ENCODE data around the gene LINC00305. TPM values are rescaled to one million over a fixed set of nuclear protein-coding genes. Genes with fewer than 3 reads are reported as not detected.

The LINC00305 gene
- polyA plus RNA-seq, 1 donor from 2014 or later: not detected

DNA sequence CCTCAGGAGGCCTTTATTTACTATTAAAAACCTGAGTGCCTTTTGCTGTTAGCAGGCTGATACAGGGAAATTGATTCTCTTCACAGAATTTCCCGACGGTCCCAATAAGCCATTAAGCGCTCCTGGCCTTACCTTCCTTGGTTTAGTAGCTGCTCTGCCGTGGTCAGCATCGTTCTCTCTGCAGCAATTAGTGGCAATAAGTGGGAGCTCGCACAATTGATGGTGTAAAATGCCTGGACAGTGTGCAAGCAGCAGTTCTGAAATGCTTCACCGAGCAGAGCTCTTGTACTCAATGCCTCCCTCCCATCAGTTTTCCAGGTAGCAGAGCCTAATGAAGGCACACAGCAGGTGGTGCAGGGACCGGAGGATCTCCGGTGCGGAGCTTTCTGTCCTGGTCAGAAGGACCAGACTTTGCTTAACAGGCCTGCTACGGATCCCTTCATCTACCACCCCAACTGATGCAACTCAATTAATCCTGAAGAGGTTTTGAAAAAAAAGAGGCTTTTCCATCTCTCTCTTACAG lies 1.1 kb upstream of the LINC00305 start:
- Histone ChIP-seq H4K20me1 (ENCODE audit: insufficient read depth) (no peaks in the 10 kb centered on the region), H3K27ac (ENCODE audit: low read length) (no peak overlapping the region), H3K27me3 (ENCODE audit: insufficient read depth, low read depth, low read length) (no peaks in the 10 kb centered on the region), H3K9me3 (ENCODE audit: low read length) (no peaks in the 10 kb centered on the region), H2AFZ (ENCODE audit: low read depth, low read length) (no peak overlapping the region), H3K4me2 (ENCODE audit: low read length) (no peak overlapping the region), H3K9me2 (ENCODE audit: insufficient read depth, low read length) (no peaks in the 10 kb centered on the region), H3K36me3 (ENCODE audit: insufficient read depth, low read length) (no peaks in the 10 kb centered on the region), H3K4me3 (ENCODE audit: low read length) (no peak overlapping the region), H3K9ac (ENCODE audit: low read length) (no peak overlapping the region), H3K79me2 (replicated peaks; ENCODE audit: insufficient read depth, low read length) (no peaks in the 10 kb centered on the region), H3F3A (ENCODE audit: insufficient read depth, low read length, poor library complexity, severe bottlenecking) (no peaks in the 10 kb centered on the region)
- TF ChIP-seq, protein P1, sequence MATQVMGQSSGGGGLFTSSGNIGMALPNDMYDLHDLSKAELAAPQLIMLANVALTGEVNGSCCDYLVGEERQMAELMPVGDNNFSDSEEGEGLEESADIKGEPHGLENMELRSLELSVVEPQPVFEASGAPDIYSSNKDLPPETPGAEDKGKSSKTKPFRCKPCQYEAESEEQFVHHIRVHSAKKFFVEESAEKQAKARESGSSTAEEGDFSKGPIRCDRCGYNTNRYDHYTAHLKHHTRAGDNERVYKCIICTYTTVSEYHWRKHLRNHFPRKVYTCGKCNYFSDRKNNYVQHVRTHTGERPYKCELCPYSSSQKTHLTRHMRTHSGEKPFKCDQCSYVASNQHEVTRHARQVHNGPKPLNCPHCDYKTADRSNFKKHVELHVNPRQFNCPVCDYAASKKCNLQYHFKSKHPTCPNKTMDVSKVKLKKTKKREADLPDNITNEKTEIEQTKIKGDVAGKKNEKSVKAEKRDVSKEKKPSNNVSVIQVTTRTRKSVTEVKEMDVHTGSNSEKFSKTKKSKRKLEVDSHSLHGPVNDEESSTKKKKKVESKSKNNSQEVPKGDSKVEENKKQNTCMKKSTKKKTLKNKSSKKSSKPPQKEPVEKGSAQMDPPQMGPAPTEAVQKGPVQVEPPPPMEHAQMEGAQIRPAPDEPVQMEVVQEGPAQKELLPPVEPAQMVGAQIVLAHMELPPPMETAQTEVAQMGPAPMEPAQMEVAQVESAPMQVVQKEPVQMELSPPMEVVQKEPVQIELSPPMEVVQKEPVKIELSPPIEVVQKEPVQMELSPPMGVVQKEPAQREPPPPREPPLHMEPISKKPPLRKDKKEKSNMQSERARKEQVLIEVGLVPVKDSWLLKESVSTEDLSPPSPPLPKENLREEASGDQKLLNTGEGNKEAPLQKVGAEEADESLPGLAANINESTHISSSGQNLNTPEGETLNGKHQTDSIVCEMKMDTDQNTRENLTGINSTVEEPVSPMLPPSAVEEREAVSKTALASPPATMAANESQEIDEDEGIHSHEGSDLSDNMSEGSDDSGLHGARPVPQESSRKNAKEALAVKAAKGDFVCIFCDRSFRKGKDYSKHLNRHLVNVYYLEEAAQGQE (IDR thresholded peaks at IDR 0.05; ENCODE audit: borderline replicate concordance): no peak
- no peak for TF ChIP-seq EP300 (conservative IDR thresholded peaks at IDR 0.05; ENCODE audit: poor library complexity, severe bottlenecking)
- TF ChIP-seq, protein P2, sequence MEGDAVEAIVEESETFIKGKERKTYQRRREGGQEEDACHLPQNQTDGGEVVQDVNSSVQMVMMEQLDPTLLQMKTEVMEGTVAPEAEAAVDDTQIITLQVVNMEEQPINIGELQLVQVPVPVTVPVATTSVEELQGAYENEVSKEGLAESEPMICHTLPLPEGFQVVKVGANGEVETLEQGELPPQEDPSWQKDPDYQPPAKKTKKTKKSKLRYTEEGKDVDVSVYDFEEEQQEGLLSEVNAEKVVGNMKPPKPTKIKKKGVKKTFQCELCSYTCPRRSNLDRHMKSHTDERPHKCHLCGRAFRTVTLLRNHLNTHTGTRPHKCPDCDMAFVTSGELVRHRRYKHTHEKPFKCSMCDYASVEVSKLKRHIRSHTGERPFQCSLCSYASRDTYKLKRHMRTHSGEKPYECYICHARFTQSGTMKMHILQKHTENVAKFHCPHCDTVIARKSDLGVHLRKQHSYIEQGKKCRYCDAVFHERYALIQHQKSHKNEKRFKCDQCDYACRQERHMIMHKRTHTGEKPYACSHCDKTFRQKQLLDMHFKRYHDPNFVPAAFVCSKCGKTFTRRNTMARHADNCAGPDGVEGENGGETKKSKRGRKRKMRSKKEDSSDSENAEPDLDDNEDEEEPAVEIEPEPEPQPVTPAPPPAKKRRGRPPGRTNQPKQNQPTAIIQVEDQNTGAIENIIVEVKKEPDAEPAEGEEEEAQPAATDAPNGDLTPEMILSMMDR (IDR thresholded peaks at IDR 0.05; ENCODE audit: poor library complexity, severe bottlenecking): no peak
- TF ChIP-seq SMC3 (conservative IDR thresholded peaks at IDR 0.05; ENCODE audit: poor library complexity): no peak
- no peak for TF ChIP-seq RAD21 (conservative IDR thresholded peaks at IDR 0.05)
- TF ChIP-seq POLR2AphosphoS5 (IDR thresholded peaks at IDR 0.05): no peak
- no peak for TF ChIP-seq MXI1 (conservative IDR thresholded peaks at IDR 0.05; ENCODE audit: poor library complexity, severe bottlenecking)
- TF ChIP-seq EZH2 (IDR thresholded peaks at IDR 0.05; ENCODE audit: borderline replicate concordance, insufficient read depth, low read length, poor library complexity, severe bottlenecking): no peak

DNA sequence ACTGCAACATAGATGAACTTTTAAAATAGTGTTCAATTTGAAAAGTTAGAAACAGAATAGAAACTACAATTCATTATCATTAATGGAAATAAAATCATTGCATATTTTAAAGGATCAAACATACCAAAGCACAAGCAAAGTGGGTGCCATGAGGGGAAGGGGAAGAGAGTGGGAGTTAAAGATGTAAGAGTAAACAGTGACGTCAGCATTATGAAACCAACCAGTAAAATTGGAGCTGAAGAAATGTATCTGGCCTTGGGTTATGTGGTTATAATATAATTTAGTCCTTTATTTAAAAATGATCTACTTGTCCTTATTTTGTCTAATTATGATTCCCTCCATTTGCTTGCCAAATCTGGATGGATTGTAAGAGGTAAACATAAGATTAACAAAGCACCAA lies 6.0 kb downstream of the LINC00305 start:
- H2AFZ ChIP-seq (ENCODE audit: low read depth, low read length): no peak overlapping the region
- TF ChIP-seq, protein P2 (IDR thresholded peaks at IDR 0.05; ENCODE audit: poor library complexity, severe bottlenecking): no peak
- H3K9me2 ChIP-seq (ENCODE audit: insufficient read depth, low read length): no peaks in the 10 kb centered on the region
- no peak overlapping the region for H3K9ac ChIP-seq (ENCODE audit: low read length)
- no peaks in the 10 kb centered on the region for H3F3A ChIP-seq (ENCODE audit: insufficient read depth, low read length, poor library complexity, severe bottlenecking)
- no peak overlapping the region for H3K4me2 ChIP-seq (ENCODE audit: low read length)
- H4K20me1 ChIP-seq (ENCODE audit: insufficient read depth): no peaks in the 10 kb centered on the region
- no peaks in the 10 kb centered on the region for H3K9me3 ChIP-seq (ENCODE audit: low read length)
- H3K4me3 ChIP-seq (ENCODE audit: low read length): no peak overlapping the region
- H3K27me3 ChIP-seq (ENCODE audit: insufficient read depth, low read depth, low read length): no peaks in the 10 kb centered on the region
- no peaks in the 10 kb centered on the region for H3K79me2 ChIP-seq (replicated peaks; ENCODE audit: insufficient read depth, low read length)
- no peaks in the 10 kb centered on the region for H3K36me3 ChIP-seq (ENCODE audit: insufficient read depth, low read length)
- H3K27ac ChIP-seq (ENCODE audit: low read length): no peak overlapping the region
